Activated CD8-positive, alpha-beta memory T cell treated with anti-CD3 and anti-CD28 coated beads, Interleukin-2, amount 50 U/mL, for 4 hours (primary cell): ENCODE data around the gene FAM168B.
A peak's percentile ranks its signal among the peaks of the same experiment; 100 is the strongest.

Experiments used
- DNase-seq: peaks from one replicate; pipeline ENCODE4 v3.0.0-alpha.2; 2020

The FAM168B gene

DNA sequence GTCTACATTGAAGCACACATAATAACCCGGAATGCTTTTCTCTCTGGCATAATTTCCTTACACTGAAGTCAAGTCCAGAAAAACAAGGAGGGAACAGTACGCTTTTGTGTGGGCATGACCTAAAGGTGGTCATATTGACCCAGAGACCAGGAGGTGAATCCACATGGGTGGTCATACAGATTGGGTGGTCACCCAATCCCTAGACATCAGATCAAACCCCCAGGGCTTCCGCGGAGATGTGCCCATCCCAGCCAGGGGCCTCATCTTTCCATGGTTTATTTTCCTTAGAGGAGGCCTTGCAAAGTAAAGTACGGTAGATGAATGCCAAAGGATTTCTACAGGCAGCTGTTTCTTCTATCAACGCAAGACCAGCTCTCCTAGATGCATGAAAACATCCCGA lies 38.8 kb downstream of the FAM168B start:
- no peak for DNase-seq

DNA sequence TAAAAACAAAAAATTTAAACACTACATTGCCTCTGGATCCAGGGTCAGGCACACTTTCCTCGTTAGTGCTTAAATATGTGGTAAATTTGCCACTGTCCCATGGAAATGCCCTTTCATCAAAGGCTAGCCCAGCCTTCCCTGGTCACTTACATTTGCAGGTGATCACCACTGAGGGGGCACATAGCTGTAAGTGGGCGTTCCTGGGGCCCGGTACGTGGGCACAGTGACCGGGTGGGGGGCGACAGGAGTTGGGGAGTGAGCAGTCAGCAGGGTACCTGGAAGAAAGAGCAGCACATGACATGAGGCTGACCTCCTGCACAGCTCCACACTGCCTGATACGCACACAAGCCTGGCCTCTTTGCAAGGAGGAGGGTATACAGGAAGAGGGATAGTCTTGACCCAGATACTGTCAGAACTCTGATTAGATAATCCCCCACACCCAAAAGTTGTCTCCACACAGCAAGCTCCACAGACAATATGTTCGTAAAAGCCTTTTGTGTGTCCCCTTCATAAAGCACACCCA lies 40.5 kb downstream of the FAM168B start:
- DNase-seq: no peak

DNA sequence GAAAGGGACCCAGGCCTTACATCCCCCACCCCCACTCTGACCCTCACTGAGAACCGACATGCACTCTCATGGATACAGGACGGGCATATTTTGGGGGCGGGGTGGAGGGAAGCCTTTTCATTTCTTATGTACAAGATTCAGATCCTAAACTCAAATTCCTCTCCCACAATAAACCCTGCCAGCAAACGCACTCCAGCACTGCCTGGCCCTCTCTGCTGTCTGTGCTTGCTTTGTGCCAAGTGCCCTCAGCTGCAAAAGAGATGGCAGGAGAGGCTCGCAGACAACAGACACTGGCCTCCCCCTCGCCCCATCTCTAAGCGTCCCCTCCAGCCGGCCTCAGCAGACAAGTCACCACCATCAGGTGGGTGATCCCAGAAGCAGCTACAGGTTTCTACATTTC lies 42.4 kb downstream of the FAM168B start:
- no peak for DNase-seq

DNA sequence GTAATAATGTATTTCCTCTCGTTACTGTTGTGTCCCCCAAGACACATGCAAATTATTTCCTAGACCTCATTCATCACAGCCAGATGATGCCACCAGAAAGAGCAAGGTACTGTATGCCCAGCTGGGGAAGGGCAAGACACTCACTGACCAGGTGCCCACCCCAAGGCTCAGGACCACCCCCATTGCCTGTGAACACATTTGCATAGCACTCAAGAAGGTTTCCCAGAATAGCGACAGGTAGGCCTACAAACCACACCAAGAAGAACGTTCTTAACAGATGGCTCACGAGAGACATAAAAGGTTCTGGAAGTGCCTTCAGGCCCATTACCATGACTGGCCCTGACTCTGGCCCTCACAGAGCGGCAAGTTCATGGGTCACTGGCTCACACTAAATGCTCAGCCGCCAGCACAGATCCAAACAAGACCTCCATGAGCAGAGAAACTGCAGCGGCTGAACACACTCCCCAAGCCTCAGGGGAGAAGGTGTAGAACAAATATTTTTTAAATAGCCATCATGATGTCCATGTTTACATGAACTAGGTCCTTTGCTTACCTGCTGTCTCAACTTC lies 44.0 kb downstream of the FAM168B start:
- no peak for DNase-seq

DNA sequence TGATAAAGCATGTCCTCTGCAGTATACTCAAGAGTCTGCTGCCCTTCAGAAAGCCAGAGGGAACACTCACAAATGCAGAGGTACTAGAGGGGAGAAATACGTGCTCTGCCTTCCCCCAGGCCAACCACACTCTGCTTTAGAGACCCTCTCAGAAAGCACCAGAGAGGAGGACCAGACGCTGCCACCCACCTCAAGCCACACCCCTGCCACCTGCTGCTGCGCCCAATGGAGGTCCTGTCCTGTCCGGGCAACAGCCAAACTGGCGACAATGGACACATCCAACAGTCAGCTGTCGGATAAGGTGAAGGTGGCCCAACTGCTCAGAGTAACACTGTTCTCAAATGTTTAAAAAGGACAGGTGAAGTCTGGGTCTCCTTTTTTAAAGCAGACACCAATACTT lies 44.6 kb downstream of the FAM168B start:
- no peak for DNase-seq

DNA sequence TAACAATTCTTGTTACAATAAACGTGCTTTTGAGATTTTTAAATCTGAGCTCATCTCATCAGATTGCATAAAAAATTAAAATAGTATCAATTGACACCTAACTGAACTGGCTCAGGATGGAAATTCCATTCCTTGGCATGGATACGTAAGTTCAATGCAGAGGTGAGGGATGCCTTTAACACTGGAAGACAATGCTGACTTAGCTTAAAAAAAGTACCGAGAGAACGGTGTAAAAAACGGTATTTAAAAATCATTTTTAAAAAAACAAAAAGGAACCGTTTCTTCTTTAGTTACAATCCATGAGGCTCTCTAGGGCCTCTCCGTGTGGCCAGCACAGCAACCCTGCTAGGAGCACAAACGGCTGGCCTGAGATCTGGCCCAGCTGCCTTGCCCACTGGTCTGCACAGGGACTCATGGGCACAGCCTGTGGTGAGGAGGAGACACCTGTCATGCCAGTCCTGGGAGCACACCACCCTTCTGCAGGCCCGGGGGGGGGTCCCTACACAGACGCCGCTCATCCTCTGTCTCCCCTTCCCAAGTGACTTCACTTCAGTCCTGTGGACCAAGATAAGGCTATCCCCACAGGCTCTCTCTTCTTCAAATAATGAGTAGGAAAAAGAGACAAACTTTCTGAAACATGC lies 45.2 kb downstream of the FAM168B start:
- no peak for DNase-seq

DNA sequence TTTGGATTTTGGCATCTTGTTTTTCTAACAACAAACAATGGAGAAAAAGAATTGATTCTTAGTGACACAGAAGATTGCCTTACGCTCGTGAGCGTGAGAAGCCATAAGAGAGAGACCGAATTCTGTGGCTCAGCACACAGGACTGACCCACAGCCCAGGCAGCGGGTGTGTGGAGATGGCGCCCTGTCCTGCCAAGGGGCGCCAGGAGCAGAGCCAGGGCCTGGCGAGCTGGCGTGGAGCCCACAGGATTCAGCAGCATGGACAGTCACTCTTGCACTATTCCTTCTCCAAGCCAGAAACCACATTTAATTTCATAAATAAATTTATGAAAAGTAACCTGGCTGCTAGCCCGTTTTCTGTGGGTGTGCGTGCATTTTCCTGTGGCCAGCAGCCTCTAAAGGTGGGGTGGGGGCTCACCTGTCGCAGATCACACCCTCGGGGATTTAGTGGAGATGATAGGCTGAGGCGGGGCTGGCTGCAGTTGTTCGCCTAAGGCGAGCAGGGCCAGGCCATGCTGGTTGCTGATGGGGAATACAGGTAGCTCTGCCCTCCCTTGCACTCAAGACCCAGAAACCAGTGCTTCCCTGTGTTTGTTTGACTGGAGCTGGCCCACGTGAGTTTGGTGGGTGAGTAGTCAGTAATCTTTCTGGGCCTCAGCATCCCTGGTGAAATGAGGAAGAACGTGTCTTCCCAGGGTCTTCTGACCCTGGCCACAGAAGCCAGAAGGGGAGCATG lies 46.2 kb downstream of the FAM168B start:
- no peak for DNase-seq

DNA sequence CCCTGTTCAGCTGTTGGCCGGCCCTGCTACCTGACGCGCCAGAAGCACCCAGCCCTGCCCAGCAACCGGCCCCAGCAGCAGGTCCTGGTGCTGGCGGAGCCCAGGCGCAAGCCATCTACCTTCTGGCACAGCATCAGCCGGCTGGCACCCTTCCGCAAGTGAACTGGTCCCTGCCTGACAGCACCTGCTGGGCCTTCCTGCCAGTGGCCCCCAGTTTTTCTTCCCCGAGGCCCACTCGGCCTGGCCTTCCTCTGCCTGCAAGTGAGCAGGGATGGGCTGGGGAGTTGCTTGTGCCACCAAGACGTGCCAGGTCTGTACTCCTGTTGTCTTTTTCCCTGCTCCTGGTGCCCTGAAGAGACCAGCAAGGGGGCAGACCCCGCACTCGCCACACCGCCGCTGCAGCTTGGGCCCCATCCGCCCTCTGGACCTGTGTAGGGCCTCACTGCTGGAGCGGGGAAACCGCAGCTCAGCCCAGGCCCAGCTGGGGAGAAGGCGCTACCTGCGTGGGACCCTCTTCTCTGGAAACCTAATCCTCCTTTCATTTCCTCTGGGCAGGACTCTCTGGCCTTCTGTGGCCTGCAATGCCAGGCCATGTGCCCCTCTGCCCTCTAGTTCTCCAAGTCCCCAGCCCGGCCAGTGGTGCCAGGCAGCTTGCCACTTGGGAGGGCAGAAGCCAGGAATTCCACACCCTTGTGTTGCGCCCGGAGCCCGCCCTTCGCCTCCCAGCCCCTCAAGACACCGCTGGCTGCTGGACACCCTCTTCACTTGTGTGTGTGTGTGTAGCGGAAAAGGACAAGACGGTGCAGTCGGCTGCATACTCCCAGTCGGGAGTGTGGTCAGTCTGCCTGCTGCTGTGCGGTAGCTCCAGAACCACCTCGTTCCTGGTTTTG lies 47.0 kb downstream of the FAM168B start:
- DNase-seq: no peak

DNA sequence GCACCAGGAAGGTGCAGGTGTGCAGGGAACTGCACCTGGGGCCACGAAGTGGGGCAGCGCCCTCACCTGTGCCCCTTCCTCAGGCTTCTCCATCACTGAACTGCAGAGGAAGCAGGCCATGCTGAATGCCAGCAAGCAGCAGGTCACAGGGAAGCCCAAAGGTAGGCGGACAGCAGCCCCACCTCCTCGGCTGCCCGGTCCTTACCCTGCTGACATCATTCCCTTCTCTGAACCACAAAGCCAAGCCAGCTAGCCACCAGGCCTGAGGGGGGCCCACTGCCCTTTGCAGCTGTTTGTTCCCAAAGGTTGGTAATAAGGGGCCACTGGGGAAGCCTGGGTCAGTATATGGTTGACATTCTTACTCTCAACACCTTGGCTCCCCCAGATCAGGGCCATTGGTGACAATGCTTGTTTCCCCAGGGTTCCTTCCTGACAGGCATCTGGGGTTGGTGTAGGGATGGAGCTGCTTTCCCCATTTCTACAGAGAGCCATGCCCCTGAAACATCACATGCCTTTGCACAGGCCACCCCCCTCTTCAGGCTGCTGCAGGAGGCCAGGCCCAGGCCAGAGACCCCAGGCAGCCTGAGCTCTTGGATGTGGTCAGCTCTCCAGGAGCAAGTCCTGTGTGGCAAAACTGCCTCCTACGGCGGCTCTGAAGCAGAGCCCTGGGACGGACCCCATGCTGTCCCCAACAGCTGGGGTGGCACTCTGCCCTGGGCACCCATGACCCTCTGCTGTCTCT lies 47.8 kb downstream of the FAM168B start:
- no peak for DNase-seq

DNA sequence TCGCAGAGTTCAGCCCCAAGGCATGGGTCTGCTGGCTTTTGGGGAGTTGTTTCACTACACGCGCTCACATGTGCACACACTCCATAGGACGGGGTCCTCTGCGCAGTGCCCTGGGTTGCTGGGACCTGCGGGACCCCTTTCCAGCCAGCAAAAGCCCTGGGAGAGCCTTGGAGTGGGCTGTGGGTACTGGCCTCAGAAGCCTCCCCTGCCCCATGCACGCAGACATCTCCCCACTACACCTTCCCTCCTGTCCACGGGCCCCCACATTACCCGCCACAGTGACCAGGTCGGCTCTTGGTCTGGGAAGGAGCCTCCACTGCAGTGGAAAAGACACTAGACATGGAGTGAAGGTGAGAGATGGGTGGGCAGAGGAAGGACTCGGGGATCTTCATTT lies 48.5 kb downstream of the FAM168B start:
- no peak for DNase-seq

DNA sequence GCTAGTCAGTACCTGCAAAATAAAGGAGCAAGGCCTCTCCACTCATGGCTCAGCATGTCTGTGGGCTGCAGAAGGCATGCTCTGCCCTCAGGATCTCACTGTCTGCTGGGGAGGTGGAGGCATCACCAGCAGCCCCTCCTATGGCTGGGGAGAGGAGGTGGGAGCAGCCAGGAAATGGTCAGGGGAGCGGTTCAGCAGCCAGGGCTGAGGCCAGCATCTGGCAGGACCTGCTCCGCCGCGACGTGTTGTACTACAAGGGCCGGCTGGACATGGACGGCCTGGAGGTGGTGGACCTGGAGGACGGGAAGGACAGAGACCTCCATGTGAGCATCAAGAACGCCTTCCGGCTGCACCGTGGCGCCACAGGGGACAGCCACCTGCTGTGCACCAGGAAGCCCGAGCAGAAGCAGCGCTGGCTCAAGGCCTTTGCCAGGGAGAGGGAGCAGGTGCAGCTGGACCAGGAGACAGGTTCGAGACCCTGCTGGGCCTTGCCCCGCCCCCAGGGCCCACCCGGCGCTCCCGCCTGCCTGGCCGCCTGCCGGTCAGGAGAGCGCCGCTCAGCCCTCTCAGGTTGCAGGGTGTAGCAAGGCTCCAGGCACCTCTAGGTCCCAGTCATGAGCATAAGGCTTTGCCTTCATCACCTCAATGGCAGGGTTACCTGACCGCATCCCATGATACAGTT lies 49.0 kb downstream of the FAM168B start:
- no peak for DNase-seq

DNA sequence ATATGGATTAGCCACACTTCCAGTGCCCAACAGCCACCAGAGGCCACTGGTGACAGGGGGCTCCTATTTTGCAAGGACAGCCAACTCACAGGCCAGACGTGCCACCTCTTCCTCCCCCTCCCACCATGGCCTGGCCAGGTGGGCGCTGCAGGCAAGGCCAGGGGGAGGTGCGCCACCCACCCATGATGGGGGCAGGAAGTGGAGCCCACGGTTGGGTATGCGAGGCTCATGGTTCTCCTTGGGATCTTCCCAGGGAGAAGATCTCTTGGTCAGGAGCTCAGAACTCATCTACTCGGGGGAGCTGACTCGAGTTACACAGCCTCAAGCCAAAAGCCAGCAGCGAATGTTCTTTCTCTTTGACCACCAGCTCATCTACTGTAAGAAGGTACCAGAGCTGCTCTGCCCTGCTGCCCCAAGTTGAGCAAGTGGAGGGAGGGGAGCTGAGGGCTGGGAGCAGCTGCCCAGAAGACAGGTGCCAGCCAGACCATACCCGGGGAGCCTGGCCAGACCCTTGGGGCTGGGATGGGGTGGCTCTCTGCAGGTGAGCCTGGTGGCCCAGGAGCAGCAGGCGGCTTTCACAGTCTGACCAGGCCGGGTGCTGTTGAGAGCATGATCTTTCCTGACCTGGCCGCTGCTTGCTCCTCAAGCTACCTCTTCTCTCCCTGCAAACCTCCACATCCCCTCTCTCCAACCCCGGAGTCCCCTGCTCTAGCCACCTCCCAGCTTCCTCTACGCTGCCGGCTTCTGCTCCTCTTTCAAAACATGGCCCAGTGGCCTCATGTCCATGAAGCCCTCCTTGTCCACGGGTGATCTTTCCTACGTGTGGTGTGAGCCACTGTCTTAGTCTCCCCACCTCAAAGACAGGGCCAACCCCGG lies 49.8 kb downstream of the FAM168B start:
- DNase-seq: no peak

DNA sequence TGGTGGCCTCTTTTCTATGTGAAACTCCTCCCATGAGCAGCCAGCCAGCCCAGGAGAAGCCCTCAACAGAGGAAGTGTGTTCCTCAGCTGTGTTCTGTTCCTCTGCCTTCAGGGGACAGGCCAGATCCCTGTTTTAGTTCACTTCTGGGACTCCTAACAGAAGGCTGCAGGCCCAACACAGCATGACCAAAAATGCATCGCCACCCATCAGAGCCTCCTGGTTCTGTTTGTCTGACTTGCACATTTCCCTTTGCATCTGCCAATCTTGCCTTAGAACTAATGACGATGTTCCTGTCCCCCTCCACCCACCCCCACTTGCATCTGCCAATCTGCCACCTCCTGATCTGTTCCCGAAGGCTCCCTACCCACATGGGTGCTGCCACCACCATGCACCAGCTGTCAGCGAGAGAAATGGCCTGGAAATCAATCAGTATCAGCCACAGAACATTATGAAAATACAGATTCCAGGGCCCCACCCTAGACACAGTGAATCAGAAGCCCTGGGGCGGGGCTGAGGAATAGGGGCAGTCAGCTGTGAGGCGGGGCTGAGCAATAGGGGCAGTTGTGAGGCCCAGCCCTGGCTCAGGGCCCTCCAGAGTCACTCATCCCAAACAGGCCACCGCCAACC lies 51.0 kb downstream of the FAM168B start:
- DNase-seq: no peak

DNA sequence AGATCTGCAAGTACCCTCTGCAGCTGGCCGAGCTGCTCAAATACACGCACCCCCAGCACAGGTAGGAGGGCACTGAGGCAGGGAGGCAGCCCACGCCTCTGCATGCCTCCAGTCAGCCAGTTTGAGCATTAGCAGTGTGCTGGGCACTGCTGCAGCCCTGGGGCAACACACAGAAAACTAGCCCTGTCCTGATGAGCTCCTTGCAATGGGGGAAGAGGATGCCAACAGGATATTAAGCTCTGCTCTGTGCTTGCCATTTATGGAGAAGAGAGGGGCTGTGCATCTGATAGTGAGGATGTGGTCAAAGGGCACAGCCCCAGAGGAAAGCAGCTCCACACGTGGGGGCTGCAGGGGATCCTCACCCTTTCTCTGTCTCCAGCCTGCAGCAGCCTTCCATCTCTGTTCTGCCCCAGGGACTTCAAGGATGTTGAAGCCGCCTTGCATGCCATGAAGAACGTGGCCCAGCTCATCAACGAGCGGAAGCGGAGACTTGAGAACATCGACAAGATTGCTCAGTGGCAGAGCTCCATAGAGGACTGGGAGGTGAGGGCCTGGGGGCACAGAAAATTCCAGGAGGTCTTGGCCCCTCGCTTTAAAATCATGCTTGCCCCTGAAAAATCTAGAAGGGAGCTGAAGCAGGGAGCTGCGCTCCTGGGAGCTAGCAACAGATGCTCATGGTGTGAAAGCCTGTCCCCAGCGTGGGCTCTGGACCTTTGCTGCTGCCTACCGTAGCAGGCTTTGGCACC lies 51.7 kb downstream of the FAM168B start:
- DNase-seq: no peak

DNA sequence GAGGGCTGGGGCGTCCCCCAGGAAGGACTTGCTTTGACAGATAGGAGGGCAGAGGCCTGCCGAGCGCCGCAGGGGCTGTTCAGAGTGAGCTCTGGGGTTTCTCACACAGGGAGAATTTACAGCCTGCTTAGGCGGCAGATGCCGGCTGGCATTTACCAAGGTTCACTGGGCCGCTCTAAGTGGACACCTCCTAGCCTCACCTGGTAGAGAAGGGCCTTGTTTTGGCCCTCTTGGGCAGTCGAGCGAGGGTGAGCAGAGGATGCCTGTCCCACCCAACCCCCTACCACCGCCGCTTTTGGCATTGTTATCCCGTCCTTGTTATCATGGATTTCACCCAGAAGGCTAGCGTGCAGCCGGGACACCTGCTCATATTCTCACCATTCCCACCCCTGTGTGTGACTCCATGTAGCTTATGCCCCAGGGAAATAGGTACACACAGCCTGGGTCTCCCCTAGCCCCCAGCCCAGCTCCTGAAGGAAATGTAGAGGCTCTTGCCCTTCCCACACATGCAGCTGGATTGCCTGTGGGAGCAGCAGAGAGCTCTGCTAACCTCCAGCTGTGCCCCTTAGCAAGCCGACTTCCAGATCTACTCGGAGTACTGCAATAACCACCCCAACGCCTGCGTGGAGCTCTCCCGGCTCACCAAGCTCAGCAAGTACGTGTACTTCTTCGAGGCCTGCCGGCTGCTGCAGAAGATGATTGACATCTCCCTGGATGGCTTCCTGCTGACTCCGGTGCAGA lies 52.4 kb downstream of the FAM168B start:
- DNase-seq: no peak

DNA sequence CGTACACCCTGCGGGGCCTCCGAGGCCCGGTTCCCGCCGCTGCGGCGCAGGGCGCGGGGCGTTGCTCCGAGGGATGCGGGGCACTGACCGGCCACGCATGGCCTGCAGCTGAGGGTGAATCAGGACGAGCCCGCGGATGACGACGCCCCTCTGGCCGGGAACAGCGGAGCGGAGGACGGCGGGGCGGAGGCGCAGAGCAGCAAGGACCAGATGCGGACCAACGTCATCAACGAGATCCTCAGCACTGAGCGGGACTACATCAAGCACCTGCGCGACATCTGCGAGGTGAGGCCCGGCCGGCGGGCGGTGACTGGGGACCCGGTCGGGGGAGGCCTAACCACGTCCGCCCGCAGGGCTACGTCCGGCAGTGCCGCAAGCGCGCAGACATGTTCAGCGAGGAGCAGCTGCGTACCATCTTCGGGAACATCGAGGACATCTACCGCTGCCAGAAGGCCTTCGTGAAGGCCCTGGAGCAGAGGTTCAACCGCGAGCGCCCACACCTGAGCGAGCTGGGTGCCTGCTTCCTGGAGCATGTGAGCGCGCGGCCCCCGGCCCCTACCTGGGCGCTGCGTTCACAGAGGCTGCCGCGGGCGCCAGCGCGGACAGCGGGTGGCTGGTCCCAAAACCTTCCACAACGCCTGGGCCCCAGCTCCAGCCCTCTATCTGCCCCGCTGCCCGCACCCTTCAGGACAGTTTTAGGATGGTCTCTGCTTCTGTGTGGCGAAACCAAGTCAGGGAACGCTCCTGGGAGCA lies 53.2 kb downstream of the FAM168B start:
- peak; percentile 44 for DNase-seq

DNA sequence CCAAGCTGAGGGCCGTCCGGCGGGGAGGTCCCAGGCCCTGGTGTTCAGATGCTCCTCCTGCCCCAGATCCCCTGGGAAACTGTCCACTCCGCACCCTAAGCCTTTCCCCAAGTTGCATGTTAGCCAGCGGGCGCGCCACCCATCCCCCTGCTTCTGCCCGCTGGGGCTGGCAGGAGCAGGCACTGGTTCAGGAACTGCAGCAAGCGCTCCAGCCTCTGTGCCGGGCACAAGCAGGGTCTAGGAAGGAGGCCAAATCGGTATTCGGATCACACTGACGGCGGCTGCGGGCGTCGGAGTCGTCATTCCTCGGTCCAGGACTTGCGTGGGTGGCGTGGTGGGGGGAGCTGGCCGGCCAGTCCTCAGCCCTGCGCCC lies 53.7 kb downstream of the FAM168B start:
- no peak for DNase-seq

DNA sequence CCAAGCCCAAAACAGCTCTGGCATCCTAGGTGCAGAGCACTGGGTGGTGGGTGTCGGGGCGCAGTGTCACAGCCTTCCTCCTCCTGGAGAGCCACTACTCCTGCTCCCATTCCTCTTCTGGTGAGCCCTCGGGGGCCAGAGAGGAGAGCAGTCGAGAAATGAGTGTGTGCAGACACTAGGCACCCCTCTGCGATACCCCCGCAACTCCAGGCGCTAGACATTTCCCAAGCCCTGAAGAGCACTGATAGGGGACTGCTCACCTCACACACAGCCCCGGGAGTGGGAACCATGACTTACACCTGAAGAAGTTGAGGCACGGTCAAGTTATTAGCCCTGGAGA lies 54.2 kb downstream of the FAM168B start:
- DNase-seq: no peak
